Spinal cord (tissue), 10 donors: ENCODE results near the gene DNPEP. TPM values are rescaled to one million over a fixed set of nuclear protein-coding genes. Genes with fewer than 3 reads are reported as not detected.

Experiments used
- DNase-seq, 6 donors: peaks; one replicate each; pipeline versions ENCODE4 v3.0.0 to v3.0.0-alpha.2; 2013 to 2015; ENCODE audit warnings: low spot score in 6 of 6, low read depth in 4 of 6
- H3K27ac ChIP-seq: one replicate; pipeline ENCODE4 v1.5.1; 2013; ENCODE audit warnings: low read depth, low read length, control low read depth
- H3K27me3 ChIP-seq: one replicate; pipeline ENCODE4 v1.6.1; 2013; ENCODE audit warnings: low read length; ENCODE audit not compliant: control insufficient read depth, insufficient read depth
- H3K36me3 ChIP-seq: one replicate; pipeline ENCODE4 v1.6.1; 2013; ENCODE audit warnings: low read length; ENCODE audit not compliant: control insufficient read depth, insufficient read depth
- H3K4me1 ChIP-seq: one replicate; pipeline ENCODE4 v1.6.1; 2013; ENCODE audit warnings: low read length; ENCODE audit not compliant: control insufficient read depth, insufficient read depth
- H3K4me3 ChIP-seq: one replicate; pipeline ENCODE4 v1.5.1; 2013; ENCODE audit warnings: low read depth, low read length, control low read depth
- H3K9me3 ChIP-seq: one replicate; pipeline ENCODE4 v1.6.1; 2013; ENCODE audit warnings: low read length; ENCODE audit not compliant: control insufficient read depth, insufficient read depth
- WGBS: methylation state at CpG from one replicate; pipeline ENCODE4 v1.1.5; 2013; ENCODE audit warnings: missing lambda C conversion rate; ENCODE audit not compliant: insufficient coverage; 5-methylcytosine and 5-hydroxymethylcytosine counted together
- polyA plus RNA-seq, 2 donors: library from polyadenylated mRNA; unstranded; fragments of 120-200 nt; gene quantifications; one replicate each; pipeline ENCODE4 v1.2.1, GENCODE V29; 2013; ENCODE audit not compliant: insufficient read length in 2 of 2
- total RNA-seq, 2 donors: library from RNA; depleted of rRNA in 1 of 2; stranded (reverse); fragments of 120-200 nt in 1 of 2; fragments of >200 nt in 1 of 2; gene quantifications; one replicate each; pipeline versions ENCODE4 v1.2.3 to v1.2.4, GENCODE V29; 2013 to 2014
- donor health status: healthy.

DNPEP gene
- total and polyA plus RNA-seq, 4 donors: 25.6 to 57.2 (median 40.5) TPM

DNA sequence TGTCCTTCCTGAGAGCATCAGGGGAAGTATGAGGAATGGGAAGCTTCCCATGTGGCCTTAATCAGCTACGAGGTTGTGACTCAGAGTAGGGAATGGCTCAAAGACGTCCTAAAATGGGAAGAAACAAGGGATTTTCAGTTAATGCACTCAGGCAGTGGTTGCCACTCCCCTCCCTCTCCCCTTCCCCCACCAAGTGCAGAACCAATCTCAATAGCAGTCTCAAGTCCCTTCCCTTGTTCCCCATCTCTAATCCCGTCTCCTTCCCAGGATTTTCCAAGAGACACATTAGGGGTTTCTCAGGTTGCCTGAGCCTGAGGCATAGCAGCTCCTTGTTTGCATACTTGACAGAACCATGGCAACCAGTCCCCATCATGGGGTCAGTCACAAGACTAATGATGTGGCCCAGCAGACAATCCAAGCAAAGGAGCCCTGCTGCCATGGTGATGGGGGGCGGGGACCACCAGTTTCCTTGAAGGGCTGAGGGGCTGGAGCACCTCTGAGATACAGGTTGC lies 36.9 kb downstream of the DNPEP start:
- peaks cover 9% of the 10 kb centered on the region for H3K27me3 ChIP-seq
- H3K27ac ChIP-seq: no peak overlapping the region
- H3K4me1 ChIP-seq: peaks cover 3% of the 10 kb centered on the region
- DNase-seq: peak in 2 of 6 donors; percentile 28 to 56
- 9% methylated on average over 3 of the region's 4 CpGs for WGBS
- H3K9me3 ChIP-seq: no peaks in the 10 kb centered on the region
- no peak overlapping the region for H3K4me3 ChIP-seq
- no peaks in the 10 kb centered on the region for H3K36me3 ChIP-seq

DNA sequence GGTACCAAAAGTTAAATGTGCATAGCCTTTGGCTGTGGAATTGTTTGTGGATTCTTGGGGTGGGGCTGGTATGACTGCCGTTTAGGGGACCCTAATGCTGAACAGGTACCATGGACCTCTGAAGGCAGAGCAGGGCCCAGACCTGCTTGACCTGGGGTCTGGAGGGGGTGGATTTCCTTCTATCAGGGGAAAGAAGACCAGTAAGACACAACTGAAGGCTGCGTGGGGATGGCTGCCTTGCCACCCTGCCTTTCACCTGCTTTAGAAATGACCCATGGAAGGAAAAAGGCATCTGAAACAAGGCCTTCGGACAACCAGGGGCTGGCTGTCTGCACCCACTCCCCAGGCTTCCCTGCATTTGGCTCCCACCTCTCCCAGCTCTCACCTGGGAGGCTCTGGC lies 37.5 kb downstream of the DNPEP start:
- Histone ChIP-seq H3K27me3 (peaks cover 5% of the 10 kb centered on the region), H3K4me1 (peaks cover 3% of the 10 kb centered on the region), H3K9me3 (no peaks in the 10 kb centered on the region), H3K4me3 (no peak overlapping the region), H3K27ac (no peak overlapping the region), H3K36me3 (no peaks in the 10 kb centered on the region)
- no peak for DNase-seq
- 90% methylated on average over 3 of the region's 3 CpGs for WGBS

DNA sequence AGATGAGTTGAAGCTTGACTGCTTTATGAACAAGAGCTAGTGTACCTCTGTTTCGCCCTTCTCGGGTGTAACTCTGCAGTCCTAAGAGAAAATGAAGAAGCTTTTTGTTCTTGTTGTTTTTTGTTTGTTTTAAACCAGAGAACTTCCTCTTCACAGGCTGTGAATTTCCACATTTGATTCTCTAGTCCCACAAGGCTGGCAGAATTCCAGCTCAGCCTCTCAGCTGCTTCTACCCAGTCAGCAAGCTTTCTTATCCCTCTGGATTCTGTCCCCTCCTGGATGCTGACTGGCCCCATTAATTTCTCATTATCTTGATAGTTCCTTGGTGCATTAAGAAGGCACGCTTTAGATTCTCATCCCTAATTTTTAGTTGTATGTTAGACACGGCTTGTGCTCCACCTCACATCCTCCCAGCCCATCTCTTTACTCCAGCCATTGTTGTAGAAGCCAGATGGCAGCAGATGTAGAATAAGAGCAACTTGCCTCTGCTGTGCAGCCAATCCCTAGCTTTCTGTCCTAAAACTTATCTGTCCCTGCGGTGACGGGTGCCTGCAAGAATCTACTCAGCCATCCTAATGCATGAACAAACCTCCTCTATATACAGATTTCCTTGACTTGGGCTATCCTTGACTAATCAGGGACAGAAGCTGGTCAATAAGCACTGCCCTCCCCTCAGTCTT lies 42.8 kb downstream of the DNPEP start:
- Histone ChIP-seq H3K27ac (peak overlapping the region; percentile 11), H3K9me3 (no peaks in the 10 kb centered on the region), H3K27me3 (peaks cover 3% of the 10 kb centered on the region), H3K36me3 (no peaks in the 10 kb centered on the region), H3K4me3 (no peak overlapping the region), H3K4me1 (no peaks in the 10 kb centered on the region)
- WGBS: 16% methylated on average over 2 of the region's 6 CpGs
- DNase-seq: peak; percentile 49 to 94 (median 70)

GRCh38 chr2:219335373-219335786 lies 52.3 kb downstream of the DNPEP start:
- WGBS: 34% methylated on average over 2 of the region's 5 CpGs
- Histone ChIP-seq H3K9me3 (no peaks in the 10 kb centered on the region), H3K27me3 (peaks cover 40% of the 10 kb centered on the region), H3K4me1 (peaks cover 13% of the 10 kb centered on the region), H3K4me3 (no peak overlapping the region), H3K36me3 (no peaks in the 10 kb centered on the region), H3K27ac (no peak overlapping the region)
- peak in 1 of 6 donors; percentile 85 for DNase-seq

DNA sequence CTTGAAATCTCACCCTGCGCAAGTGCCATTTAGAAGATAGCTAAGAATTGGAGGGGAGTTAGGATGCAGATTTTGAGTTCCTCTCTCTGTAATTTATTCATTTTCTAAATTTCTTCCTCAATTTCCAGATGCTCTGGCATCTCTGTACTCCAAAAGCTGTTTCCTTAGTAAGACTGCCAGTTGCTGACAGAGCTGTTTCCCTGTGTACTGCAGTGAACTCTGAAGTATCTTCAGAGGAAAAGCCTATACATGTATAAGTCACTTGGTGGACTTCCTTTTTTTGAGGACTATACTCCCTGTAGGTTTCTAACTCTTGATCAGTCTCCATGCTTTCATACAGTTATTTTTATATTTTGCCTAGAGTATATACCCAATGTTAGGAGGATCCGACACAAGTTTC lies 53.6 kb downstream of the DNPEP start:
- peaks cover 13% of the 10 kb centered on the region for H3K4me1 ChIP-seq
- no peak overlapping the region for H3K4me3 ChIP-seq
- no CpG with 5 or more reads among the region's 2 CpGs for WGBS
- H3K9me3 ChIP-seq: no peaks in the 10 kb centered on the region
- DNase-seq: no peak
- peaks cover 40% of the 10 kb centered on the region for H3K27me3 ChIP-seq
- H3K36me3 ChIP-seq: no peaks in the 10 kb centered on the region
- H3K27ac ChIP-seq: no peak overlapping the region

DNA sequence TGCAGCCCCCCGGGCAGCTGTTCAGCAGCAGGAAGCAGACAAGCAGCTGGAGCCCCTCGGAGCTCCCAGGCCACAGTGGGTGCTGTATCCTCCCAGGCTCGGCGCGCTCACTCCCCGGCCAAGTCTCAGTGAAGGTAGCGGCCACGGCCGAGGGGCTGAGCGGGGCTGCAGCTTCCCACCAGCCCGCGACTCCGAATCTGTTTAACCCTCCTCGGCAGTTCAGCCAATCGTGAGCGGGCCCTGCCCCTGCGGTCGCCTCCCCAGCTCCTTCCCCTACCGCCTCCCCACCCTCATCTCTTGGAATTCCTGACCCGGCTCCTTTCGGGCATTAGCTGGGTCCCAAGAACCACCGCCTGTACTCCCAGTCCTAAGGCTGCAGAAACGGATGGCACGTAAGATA lies 55.2 kb downstream of the DNPEP start, which contains the start of gene RESP18:
Gene RESP18, minus strand, starts transcription at position 203 of the 400 bp plus-strand sequence.
- no peaks in the 10 kb centered on the region for H3K36me3 ChIP-seq
- peak in 1 of 6 donors; percentile 28 for DNase-seq
- peaks cover 43% of the 10 kb centered on the region for H3K27me3 ChIP-seq
- WGBS: 1% methylated on average over 20 of the region's 24 CpGs
- no peak within 1 kb of the TSS for H3K27ac ChIP-seq
- no peaks in the 10 kb centered on the region for H3K9me3 ChIP-seq
- peak within 1 kb of the TSS; percentile 9 for H3K4me3 ChIP-seq
- H3K4me1 ChIP-seq: peaks cover 13% of the 10 kb centered on the region

GRCh38 chr2:219331560-219332213 lies 56.0 kb downstream of the DNPEP start:
- H3K36me3 ChIP-seq: no peaks in the 10 kb centered on the region
- peaks cover 45% of the 10 kb centered on the region for H3K27me3 ChIP-seq
- WGBS: 7% methylated on average over 33 of the region's 39 CpGs
- H3K9me3 ChIP-seq: no peaks in the 10 kb centered on the region
- H3K4me3 ChIP-seq: peak overlapping the region; percentile 9
- peak in 3 of 6 donors; percentile 25 to 88 (median 69) for DNase-seq
- no peak overlapping the region for H3K27ac ChIP-seq
- peaks cover 13% of the 10 kb centered on the region for H3K4me1 ChIP-seq

GRCh38 chr2:219327719-219328118 lies 60.0 kb downstream of the DNPEP start:
- DNase-seq: peak in 1 of 6 donors; percentile 44
- no peak overlapping the region for H3K4me3 ChIP-seq

GRCh38 chr2:219325657-219326315 lies 61.9 kb downstream of the DNPEP start:
- H3K27ac ChIP-seq: no peak overlapping the region
- WGBS: 79% methylated on average over 5 of the region's 9 CpGs
- H3K4me1 ChIP-seq: no peaks in the 10 kb centered on the region
- no peak overlapping the region for H3K4me3 ChIP-seq
- no peak for DNase-seq
- peaks cover 30% of the 10 kb centered on the region for H3K27me3 ChIP-seq
- no peaks in the 10 kb centered on the region for H3K36me3 ChIP-seq
- no peaks in the 10 kb centered on the region for H3K9me3 ChIP-seq

More at GRCh38 chr2:219327719-219328118, 60.0 kb downstream of the DNPEP start:
- Histone ChIP-seq H3K36me3 (no peaks in the 10 kb centered on the region), H3K27ac (no peak overlapping the region), H3K9me3 (no peaks in the 10 kb centered on the region), H3K4me1 (peaks cover 13% of the 10 kb centered on the region), H3K27me3 (peaks cover 38% of the 10 kb centered on the region)
- WGBS: 38% methylated on average over 2 of the region's 2 CpGs
